NCI-H1436 (cell line): ENCODE data around the gene MYL11.
"Not testable (repeated sequence)": the region's sequence is repeated elsewhere in the genome, so short reads cannot be mapped to it uniquely, and the experiment has no call there.

Source experiments
- DNase-seq: peaks from one replicate; lab custom pipeline; 2025; lab: John Stamatoyannopoulos, UW

The MYL11 gene, protein sequence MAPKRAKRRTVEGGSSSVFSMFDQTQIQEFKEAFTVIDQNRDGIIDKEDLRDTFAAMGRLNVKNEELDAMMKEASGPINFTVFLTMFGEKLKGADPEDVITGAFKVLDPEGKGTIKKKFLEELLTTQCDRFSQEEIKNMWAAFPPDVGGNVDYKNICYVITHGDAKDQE

GRCh38 chr16:30374538-30374937, at the start of gene MYL11:
Gene MYL11 (plus strand): TSS chr16:30374802. CDS start chr16:30374858, 56 bp downstream.
- no peak for DNase-seq

DNA sequence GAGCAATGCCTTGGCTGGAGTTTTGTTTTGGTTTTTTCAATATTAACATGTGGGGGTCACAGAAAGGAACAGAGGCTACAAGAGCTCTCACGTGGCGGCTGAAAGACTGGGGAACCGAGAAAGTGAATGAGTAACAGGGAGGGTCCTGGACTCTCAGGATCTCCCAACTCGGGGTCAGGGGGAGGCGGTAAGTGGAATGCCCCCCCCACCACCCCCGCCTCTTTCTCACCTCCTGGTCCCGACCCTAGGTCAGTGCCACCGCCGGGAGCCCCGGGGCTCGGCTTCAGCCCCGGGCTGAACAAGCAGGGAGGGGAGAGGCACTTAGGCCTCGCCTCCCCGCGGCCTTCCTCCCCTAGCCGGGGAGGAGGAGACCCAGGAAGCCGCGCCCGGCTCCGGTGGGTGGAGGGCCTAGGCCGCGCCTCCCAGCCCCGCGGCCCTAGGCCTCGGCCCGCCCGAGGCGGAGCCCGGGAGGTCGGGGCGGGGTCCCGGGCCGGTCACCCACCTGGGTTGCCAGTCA, 40.1 kb upstream of the MYL11 start:
- peak; percentile 52 for DNase-seq

GRCh38 chr16:30335028-30335597, 39.5 kb upstream of the MYL11 start:
- peak; percentile 59 for DNase-seq

- no peak for DNase-seq
Measured at GRCh38 chr16:30335598-30336474, 38.8 kb upstream of the MYL11 start.

DNA sequence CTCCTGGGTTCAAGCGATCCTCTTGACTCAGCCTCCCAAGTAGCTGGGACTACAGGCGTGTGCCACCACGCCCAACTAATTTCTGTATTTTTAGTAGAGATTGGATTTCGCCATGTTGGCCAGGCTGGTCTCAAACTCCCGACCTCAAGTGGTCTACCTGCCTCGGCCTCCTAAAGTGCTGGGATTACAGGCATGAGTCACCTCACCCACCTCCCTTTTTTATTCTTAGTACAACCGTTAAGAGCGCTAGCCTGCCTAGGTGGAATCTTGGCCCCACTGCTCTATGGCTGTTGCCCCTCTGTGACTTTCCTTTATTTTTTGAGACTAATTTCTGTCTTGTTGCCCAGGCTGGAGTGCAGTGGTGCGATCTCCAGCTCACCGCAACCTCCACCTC, 36.6 kb upstream of the MYL11 start:
- not testable (repeated sequence) for DNase-seq

GRCh38 chr16:30338715-30339114, 35.9 kb upstream of the MYL11 start:
- not testable (repeated sequence) for DNase-seq

- no peak for DNase-seq
Measured at GRCh38 chr16:30340621-30341020, 34.0 kb upstream of the MYL11 start.

- DNase-seq = not testable (repeated sequence)
Measured at GRCh38 chr16:30341971-30342370, 32.6 kb upstream of the MYL11 start.

DNA sequence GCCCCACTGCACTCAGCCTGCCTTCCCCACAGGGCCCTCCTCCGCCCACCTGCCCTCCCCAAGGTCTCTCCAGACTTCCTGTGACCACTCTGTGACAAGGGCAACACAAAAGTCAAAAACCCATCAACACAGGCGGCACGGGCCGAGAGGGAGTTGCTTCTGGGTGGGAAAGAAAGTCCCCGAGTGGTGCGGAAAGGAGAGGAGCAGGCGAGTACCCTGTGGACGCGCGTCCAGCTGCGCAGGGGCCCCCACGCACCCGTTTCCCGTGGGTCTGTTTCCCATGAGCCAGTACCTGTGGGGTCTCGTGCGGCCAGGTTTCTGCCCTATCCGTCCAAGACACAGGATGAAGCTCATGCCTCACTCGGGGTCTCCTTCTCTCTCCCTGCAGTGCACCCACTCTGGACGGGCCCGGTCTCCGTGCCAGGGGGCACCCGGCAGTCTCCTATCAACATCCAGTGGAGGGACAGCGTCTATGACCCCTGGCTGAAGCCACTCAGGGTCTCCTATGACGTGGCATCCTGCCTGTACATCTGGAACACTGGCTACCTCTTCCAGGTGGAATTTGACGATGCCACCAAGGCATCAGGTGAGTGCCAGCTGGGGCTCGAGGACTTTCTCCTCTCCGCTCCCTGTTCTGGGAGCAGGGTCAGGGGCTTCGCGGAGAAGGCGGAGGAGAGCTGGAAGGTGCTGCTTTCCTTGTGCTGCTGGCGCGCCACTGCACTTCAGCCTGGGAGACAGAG, 31.7 kb upstream of the MYL11 start:
- DNase-seq = no peak

- not testable (repeated sequence) for DNase-seq
Measured at GRCh38 chr16:30343491-30343820, 31.1 kb upstream of the MYL11 start.

DNA sequence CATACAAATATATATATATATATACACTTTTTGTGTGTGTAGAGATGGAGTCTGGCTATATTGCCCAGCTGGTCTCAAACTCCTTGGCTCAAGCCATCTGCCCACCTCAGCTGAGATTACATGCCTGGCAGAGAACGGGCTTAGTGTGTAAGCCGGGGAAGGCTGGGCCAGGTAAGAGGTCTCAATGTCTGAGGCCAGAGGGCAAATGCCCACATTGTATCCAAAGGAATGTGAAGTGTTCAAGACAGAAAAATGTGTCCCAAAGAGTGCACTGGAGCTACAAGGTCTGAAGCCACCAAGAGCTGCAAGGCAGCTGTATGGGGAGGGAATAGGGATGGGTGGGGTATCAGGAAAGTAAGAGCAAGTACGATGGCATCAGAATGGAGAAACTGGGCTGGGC, 28.3 kb upstream of the MYL11 start:
- DNase-seq = no peak

DNA sequence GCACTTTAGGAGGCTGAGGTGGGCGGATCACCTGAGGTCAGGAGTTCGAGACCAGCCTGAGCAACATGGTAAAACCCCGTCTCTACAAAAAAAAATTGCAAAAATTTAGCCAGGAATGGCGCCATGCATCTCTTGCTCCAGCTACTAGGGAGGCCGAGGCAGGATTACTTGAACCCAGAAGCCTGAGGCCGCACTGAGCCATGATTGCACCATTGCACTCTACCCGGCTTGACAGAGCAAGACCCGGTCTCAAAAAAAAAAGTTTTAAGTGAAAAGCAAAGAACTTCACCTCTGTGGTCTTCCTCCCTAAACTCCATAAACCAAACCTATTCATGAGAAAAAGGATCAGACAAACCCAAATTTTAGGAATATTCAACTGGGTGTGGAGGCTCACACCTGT, 26.5 kb upstream of the MYL11 start:
- no peak for DNase-seq

DNA sequence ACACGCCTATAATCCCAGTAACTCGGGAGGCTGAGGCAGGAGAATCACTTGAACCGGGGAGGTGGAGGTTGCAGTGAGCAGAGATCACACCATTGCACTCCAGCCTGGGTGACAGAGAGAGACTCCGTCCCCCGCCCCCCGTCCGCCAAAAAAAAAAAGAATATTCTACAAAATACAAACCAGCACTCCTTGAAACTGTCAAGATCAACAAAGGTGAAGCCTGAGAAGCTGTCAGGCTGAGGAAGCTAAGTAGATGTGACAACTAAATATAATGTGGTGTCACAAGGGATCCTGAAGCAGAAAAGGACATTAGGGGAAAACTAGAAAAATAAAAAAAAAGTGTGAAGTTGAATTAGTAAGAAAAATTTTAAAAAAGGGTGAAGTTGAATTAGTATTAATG, 25.7 kb upstream of the MYL11 start:
- no peak for DNase-seq

DNA sequence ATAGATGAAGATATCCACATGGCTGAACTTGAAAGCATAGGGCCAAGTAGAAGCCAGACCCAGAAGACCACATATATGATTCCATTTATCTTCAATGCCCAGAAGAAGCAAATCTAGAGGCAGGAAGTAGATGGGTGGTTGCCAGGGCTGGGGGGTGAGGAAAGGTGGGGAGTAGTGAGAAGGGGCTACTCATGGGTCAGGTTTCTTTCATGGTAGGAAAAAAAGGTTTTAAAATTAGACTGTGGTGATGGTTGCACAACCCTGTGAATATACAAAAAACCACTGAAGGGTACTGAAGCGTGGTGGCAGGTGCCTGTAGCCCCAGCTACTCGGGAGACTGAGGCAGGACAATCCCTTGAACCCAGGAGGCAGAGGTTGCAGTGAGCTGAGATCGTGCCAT, 24.9 kb upstream of the MYL11 start:
- DNase-seq = no peak

- no peak for DNase-seq
Measured at GRCh38 chr16:30350134-30350871, 24.3 kb upstream of the MYL11 start.

GRCh38 chr16:30351001-30351441, 23.6 kb upstream of the MYL11 start:
- no peak for DNase-seq

DNA sequence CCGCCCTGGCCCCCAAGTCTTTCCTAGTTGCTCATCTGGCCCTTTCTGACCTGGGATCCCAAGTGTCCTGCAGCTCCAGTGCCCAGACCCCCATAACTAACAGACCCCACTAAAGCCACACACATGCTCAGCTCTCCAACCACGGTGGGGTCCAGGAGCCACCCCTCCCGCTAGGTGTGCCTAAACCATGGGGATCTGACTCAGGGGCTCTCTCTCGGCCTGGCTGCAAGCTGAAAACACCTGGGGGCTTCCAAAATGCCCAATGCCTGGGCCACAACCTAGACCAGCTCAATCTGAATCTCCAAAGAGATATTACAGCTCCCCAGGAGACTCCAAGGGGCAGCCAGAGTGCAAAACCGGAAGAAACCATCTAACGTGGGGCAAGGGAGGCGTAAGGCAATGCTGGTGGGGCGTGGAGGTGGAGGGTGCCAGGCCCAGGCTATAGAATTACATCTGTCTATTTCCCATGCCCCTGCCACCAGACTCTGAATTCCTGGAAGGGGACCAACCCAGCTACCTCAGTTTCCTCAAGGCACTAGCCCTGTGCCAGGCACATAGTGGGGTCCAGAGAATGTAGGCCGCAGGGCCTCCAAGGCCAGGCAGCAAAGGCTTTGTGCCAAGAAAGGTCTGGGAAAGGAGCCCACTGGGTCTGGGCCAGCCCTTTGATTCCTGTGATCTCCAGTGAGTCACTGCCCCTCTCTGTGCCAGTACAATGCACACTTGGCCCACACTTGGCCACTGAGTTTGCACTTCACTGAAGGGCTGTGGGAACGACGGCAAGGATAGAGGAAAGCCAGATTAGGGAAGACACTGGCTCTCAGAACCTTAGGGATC, 22.8 kb upstream of the MYL11 start:
- no peak for DNase-seq

GRCh38 chr16:30352488-30353401, 21.9 kb upstream of the MYL11 start:
- DNase-seq = no peak

DNA sequence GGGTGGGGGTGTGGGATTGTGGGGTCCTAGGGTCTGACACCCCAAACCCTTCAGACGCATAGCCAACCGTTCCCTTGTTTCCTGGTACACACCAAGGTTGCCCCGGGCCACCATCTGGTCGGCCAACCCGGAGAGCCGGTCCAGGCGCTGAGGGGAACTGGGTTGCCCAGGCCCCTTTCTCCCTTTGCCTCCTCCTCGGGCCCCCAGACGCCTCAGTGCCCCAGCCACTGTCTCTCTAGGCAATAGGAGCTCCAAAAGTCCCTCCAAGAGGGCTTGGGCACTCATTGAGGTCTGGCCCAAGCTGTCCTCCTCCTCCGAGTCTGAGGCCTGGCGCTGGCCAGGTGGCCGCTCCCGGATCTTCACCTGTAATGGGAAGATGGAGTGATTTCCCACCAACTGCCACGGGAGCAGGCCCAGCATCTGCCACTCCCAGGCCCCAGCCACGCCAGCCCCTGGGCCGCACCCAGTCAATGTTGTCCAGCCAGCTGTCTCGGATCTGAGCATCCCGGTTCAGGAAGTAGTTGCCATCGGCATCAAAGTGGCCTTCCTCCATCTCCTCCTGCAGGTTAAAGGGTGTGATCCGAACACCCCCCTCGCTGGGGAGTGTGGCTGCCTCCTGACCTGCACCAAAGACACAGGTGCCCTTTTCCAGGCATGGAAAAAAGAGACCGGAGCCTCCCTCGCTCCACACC, 21.0 kb upstream of the MYL11 start:
- no peak for DNase-seq
